Activated T-cell treated with anti-CD3 and anti-CD28 coated beads, Interleukin-2, amount 50 U/mL, for 24 hours (primary cell): ENCODE data around the gene LIPG.

Source experiments
- DNase-seq: peaks from one replicate; pipeline ENCODE4 v3.0.0-alpha.2; 2020
- H3K27ac Mint-ChIP-seq: 2 replicates; pipeline ENCODE4 v1.8.0; 2020; ENCODE audit warnings: mild to moderate bottlenecking, mixed read lengths
- H3K27me3 Mint-ChIP-seq: 2 replicates; pipeline ENCODE4 v1.8.0; 2020; ENCODE audit warnings: mixed read lengths
- H3K36me3 Mint-ChIP-seq: 2 replicates; pipeline ENCODE4 v1.8.0; 2020; ENCODE audit warnings: low read depth, mixed read lengths
- H3K4me1 Mint-ChIP-seq: 2 replicates; pipeline ENCODE4 v1.8.0; 2020; ENCODE audit warnings: low read depth, mixed read lengths
- H3K4me3 Mint-ChIP-seq: 2 replicates; pipeline ENCODE4 v1.8.0; 2020; ENCODE audit warnings: mild to moderate bottlenecking, moderate library complexity, mixed read lengths
- H3K9me3 Mint-ChIP-seq: 2 replicates; pipeline ENCODE4 v1.8.0; 2020; ENCODE audit warnings: mixed read lengths

LIPG gene

GRCh38 chr18:49601211-49601610 lies 39.4 kb downstream of the LIPG start:
- no peaks in the 10 kb centered on the region for H3K36me3 Mint-ChIP-seq
- H3K27ac Mint-ChIP-seq: no peak overlapping the region
- H3K4me1 Mint-ChIP-seq: peaks cover 4% of the 10 kb centered on the region
- peaks cover 39% of the 10 kb centered on the region for H3K27me3 Mint-ChIP-seq
- DNase-seq: no peak
- no peak overlapping the region for H3K4me3 Mint-ChIP-seq
- H3K9me3 Mint-ChIP-seq: peaks cover 7% of the 10 kb centered on the region

- Mint-ChIP-seq H3K27ac (no peak overlapping the region), H3K27me3 (peaks cover 19% of the 10 kb centered on the region), H3K4me1 (no peaks in the 10 kb centered on the region), H3K9me3 (peaks cover 7% of the 10 kb centered on the region), H3K4me3 (no peak overlapping the region), H3K36me3 (no peaks in the 10 kb centered on the region)
- no peak for DNase-seq
Observed at GRCh38 chr18:49608366-49609255, 46.8 kb downstream of the LIPG start.

GRCh38 chr18:49609256-49610021 lies 47.6 kb downstream of the LIPG start:
- Mint-ChIP-seq H3K9me3 (peaks cover 7% of the 10 kb centered on the region), H3K36me3 (no peaks in the 10 kb centered on the region), H3K27ac (no peak overlapping the region), H3K4me1 (no peaks in the 10 kb centered on the region), H3K27me3 (peaks cover 19% of the 10 kb centered on the region), H3K4me3 (no peak overlapping the region)
- DNase-seq: no peak

- Mint-ChIP-seq H3K36me3 (no peaks in the 10 kb centered on the region), H3K27me3 (peaks cover 15% of the 10 kb centered on the region), H3K27ac (no peak overlapping the region), H3K4me3 (no peak overlapping the region), H3K9me3 (peaks cover 6% of the 10 kb centered on the region), H3K4me1 (no peaks in the 10 kb centered on the region)
- no peak for DNase-seq
Observed at GRCh38 chr18:49610022-49610445, 48.2 kb downstream of the LIPG start.

- Mint-ChIP-seq H3K9me3 (no peaks in the 10 kb centered on the region), H3K27me3 (peaks cover 11% of the 10 kb centered on the region), H3K36me3 (no peaks in the 10 kb centered on the region), H3K4me3 (no peak overlapping the region), H3K27ac (no peak overlapping the region), H3K4me1 (no peaks in the 10 kb centered on the region)
- DNase-seq: no peak
Observed at GRCh38 chr18:49611316-49611715, 49.5 kb downstream of the LIPG start.

GRCh38 chr18:49612515-49613033 lies 50.7 kb downstream of the LIPG start:
- Mint-ChIP-seq H3K27ac (no peak overlapping the region), H3K4me3 (no peak overlapping the region), H3K4me1 (no peaks in the 10 kb centered on the region), H3K27me3 (peaks cover 11% of the 10 kb centered on the region), H3K9me3 (no peaks in the 10 kb centered on the region), H3K36me3 (no peaks in the 10 kb centered on the region)
- no peak for DNase-seq

- Mint-ChIP-seq H3K27ac (no peak overlapping the region), H3K36me3 (no peaks in the 10 kb centered on the region), H3K27me3 (peaks cover 11% of the 10 kb centered on the region), H3K4me1 (no peaks in the 10 kb centered on the region), H3K9me3 (no peaks in the 10 kb centered on the region), H3K4me3 (no peak overlapping the region)
- no peak for DNase-seq
Observed at GRCh38 chr18:49613141-49613640, 51.3 kb downstream of the LIPG start.

- no peaks in the 10 kb centered on the region for H3K9me3 Mint-ChIP-seq
- no peak for DNase-seq
- no peaks in the 10 kb centered on the region for H3K36me3 Mint-ChIP-seq
- no peaks in the 10 kb centered on the region for H3K4me1 Mint-ChIP-seq
- H3K27me3 Mint-ChIP-seq: peaks cover 11% of the 10 kb centered on the region
- H3K27ac Mint-ChIP-seq: no peak overlapping the region
- no peak overlapping the region for H3K4me3 Mint-ChIP-seq
Observed at GRCh38 chr18:49613641-49614151, 51.8 kb downstream of the LIPG start.

- H3K9me3 Mint-ChIP-seq: no peaks in the 10 kb centered on the region
- no peak overlapping the region for H3K4me3 Mint-ChIP-seq
- no peak overlapping the region for H3K27ac Mint-ChIP-seq
- no peaks in the 10 kb centered on the region for H3K36me3 Mint-ChIP-seq
- H3K27me3 Mint-ChIP-seq: peaks cover 18% of the 10 kb centered on the region
- no peak for DNase-seq
- H3K4me1 Mint-ChIP-seq: no peaks in the 10 kb centered on the region
Observed at GRCh38 chr18:49616618-49617328, 54.9 kb downstream of the LIPG start.

- no peaks in the 10 kb centered on the region for H3K36me3 Mint-ChIP-seq
Observed at GRCh38 chr18:49617329-49617695, 55.5 kb downstream of the LIPG start.

GRCh38 chr18:49617865-49618264 lies 56.0 kb downstream of the LIPG start:
- DNase-seq: no peak
- Mint-ChIP-seq H3K4me1 (no peaks in the 10 kb centered on the region), H3K36me3 (no peaks in the 10 kb centered on the region), H3K27me3 (peaks cover 22% of the 10 kb centered on the region), H3K9me3 (no peaks in the 10 kb centered on the region), H3K27ac (no peak overlapping the region), H3K4me3 (no peak overlapping the region)

More at GRCh38 chr18:49617329-49617695, 55.5 kb downstream of the LIPG start:
- H3K27ac Mint-ChIP-seq: no peak overlapping the region
- H3K9me3 Mint-ChIP-seq: no peaks in the 10 kb centered on the region
- H3K27me3 Mint-ChIP-seq: peaks cover 20% of the 10 kb centered on the region
- no peak for DNase-seq
- H3K4me3 Mint-ChIP-seq: no peak overlapping the region
- no peaks in the 10 kb centered on the region for H3K4me1 Mint-ChIP-seq

GRCh38 chr18:49618742-49619681 lies 57.2 kb downstream of the LIPG start:
- Mint-ChIP-seq H3K9me3 (no peaks in the 10 kb centered on the region), H3K4me3 (no peak overlapping the region), H3K27ac (no peak overlapping the region), H3K36me3 (no peaks in the 10 kb centered on the region), H3K4me1 (no peaks in the 10 kb centered on the region), H3K27me3 (peaks cover 15% of the 10 kb centered on the region)
- no peak for DNase-seq

- Mint-ChIP-seq H3K36me3 (no peaks in the 10 kb centered on the region), H3K27me3 (peaks cover 21% of the 10 kb centered on the region), H3K27ac (no peak overlapping the region), H3K4me1 (no peaks in the 10 kb centered on the region), H3K4me3 (no peak overlapping the region), H3K9me3 (no peaks in the 10 kb centered on the region)
- DNase-seq: no peak
Observed at GRCh38 chr18:49619801-49620200, 57.9 kb downstream of the LIPG start.
